HG02678 (cell line): ENCODE results near the gene SENP8.

Experiments used
- ATAC-seq: cut with Tn5 transposase; IDR thresholded peaks from one replicate; pipeline ENCODE4 v1.9.1; 2021; ENCODE audit warnings: mild to moderate bottlenecking, moderate library complexity; ENCODE audit not compliant: unreplicated experiment

Gene SENP8

GRCh38 chr15:72173864-72174550 is 55.8 kb downstream of the SENP8 start:
- no peak for ATAC-seq

- no peak for ATAC-seq
Measured at GRCh38 chr15:72174551-72175165, 56.5 kb downstream of the SENP8 start.

GRCh38 chr15:72175186-72176044 is 57.2 kb downstream of the SENP8 start:
- ATAC-seq, result no peak

GRCh38 chr15:72176159-72176558 is 58.0 kb downstream of the SENP8 start:
- ATAC-seq, result no peak

GRCh38 chr15:72176743-72177142 is 58.5 kb downstream of the SENP8 start:
- no peak for ATAC-seq

GRCh38 chr15:72178976-72179585 is 60.9 kb downstream of the SENP8 start:
- no peak for ATAC-seq

- no peak for ATAC-seq
Measured at GRCh38 chr15:72179950-72180581, 61.9 kb downstream of the SENP8 start.

- ATAC-seq, result no peak
Measured at GRCh38 chr15:72180761-72181324, 62.6 kb downstream of the SENP8 start.

- ATAC-seq, result no peak
Measured at GRCh38 chr15:72182244-72182643, 64.0 kb downstream of the SENP8 start.

GRCh38 chr15:72182673-72183072 is 64.5 kb downstream of the SENP8 start:
- ATAC-seq, result no peak

GRCh38 chr15:72183781-72184164 is 65.6 kb downstream of the SENP8 start:
- ATAC-seq, result no peak

GRCh38 chr15:72184165-72184811 is 66.1 kb downstream of the SENP8 start:
- no peak for ATAC-seq

- no peak for ATAC-seq
Measured at GRCh38 chr15:72189250-72189902, 71.2 kb downstream of the SENP8 start.

- ATAC-seq, result no peak
Measured at GRCh38 chr15:72192416-72192815, 74.2 kb downstream of the SENP8 start.
